NT2/D1 (cell line): Measurements from ENCODE around the gene C20orf96.

Experiments used
- DNase-seq: peaks from one replicate; pipeline ENCODE4 v3.0.0-alpha.2; 2011; ENCODE audit warnings: low read depth, low spot score
- H3K27me3 ChIP-seq: 2 replicates; pipeline ENCODE4 v1.6.0; 2011; ENCODE audit warnings: mild to moderate bottlenecking; ENCODE audit not compliant: insufficient read length, insufficient read depth
- H3K36me3 ChIP-seq: 2 replicates; pipeline ENCODE4 v1.6.1; 2011; ENCODE audit warnings: mild to moderate bottlenecking, low read length, mixed read lengths; ENCODE audit not compliant: insufficient read depth, insufficient read length
- H3K4me1 ChIP-seq: 2 replicates; pipeline ENCODE4 v1.5.1; 2011; ENCODE audit not compliant: insufficient read depth, insufficient read length
- H3K4me3 ChIP-seq: 2 replicates; pipeline ENCODE4 v1.5.1; 2011; ENCODE audit warnings: low read depth; ENCODE audit not compliant: insufficient read length
- H3K9ac ChIP-seq: 2 replicates; pipeline ENCODE4 v1.6.0; 2011; ENCODE audit warnings: low read depth; ENCODE audit not compliant: insufficient read length
- H3K9me3 ChIP-seq: 2 replicates; pipeline ENCODE4 v1.5.1; 2011; ENCODE audit warnings: mild to moderate bottlenecking, low read length; ENCODE audit not compliant: insufficient read depth
- SUZ12 ChIP-seq: IDR thresholded peaks from 2 replicates; pipeline ENCODE4 v1.6.1; 2011; ENCODE audit not compliant: insufficient read length, insufficient read depth; ENCODE audit errors: extremely low read depth
- YY1 ChIP-seq: IDR thresholded peaks from 2 replicates; pipeline ENCODE4 v1.6.1; 2011; ENCODE audit not compliant: insufficient read length, insufficient read depth
- ZNF274 ChIP-seq: IDR thresholded peaks from 2 replicates; pipeline ENCODE4 v1.6.1; 2011; ENCODE audit warnings: mild to moderate bottlenecking, low read depth, low read length

C20orf96 gene

GRCh38 chr20:324177-325044, 33.9 kb upstream of the C20orf96 start:
- Histone ChIP-seq H3K27me3 (no peaks in the 10 kb centered on the region), H3K9ac (peak overlapping the region; percentile 93), H3K36me3 (peaks cover 23% of the 10 kb centered on the region), H3K9me3 (no peaks in the 10 kb centered on the region), H3K4me3 (peak overlapping the region; percentile 77), H3K4me1 (peaks cover 9% of the 10 kb centered on the region)
- no peak for DNase-seq
- TF ChIP-seq ZNF274 (no peak), YY1 (no peak), SUZ12 (no peak)

GRCh38 chr20:316316-317068, 25.9 kb upstream of the C20orf96 start:
- Histone ChIP-seq H3K4me1 (no peaks in the 10 kb centered on the region), H3K9ac (no peak overlapping the region), H3K4me3 (no peak overlapping the region), H3K27me3 (no peaks in the 10 kb centered on the region), H3K36me3 (peaks cover 3% of the 10 kb centered on the region), H3K9me3 (no peaks in the 10 kb centered on the region)
- no peak for DNase-seq
- TF ChIP-seq YY1 (no peak), SUZ12 (no peak), ZNF274 (no peak)

GRCh38 chr20:313948-314347, 23.4 kb upstream of the C20orf96 start:
- DNase-seq: no peak
- no peak for TF ChIP-seq ZNF274

GRCh38 chr20:313402-313801, 22.9 kb upstream of the C20orf96 start:
- no peak for DNase-seq
- H3K4me3 ChIP-seq: no peak overlapping the region
- no peaks in the 10 kb centered on the region for H3K36me3 ChIP-seq
- TF ChIP-seq YY1 (no peak), SUZ12 (no peak)
- H3K9ac ChIP-seq: no peak overlapping the region
- H3K4me1 ChIP-seq: no peaks in the 10 kb centered on the region
- H3K27me3 ChIP-seq: no peaks in the 10 kb centered on the region
- no peaks in the 10 kb centered on the region for H3K9me3 ChIP-seq

More at GRCh38 chr20:313948-314347, 23.4 kb upstream of the C20orf96 start:
- no peak overlapping the region for H3K4me3 ChIP-seq
- no peaks in the 10 kb centered on the region for H3K36me3 ChIP-seq
- H3K9me3 ChIP-seq: no peaks in the 10 kb centered on the region
- H3K27me3 ChIP-seq: no peaks in the 10 kb centered on the region
- no peaks in the 10 kb centered on the region for H3K4me1 ChIP-seq
- H3K9ac ChIP-seq: no peak overlapping the region

- no peak for TF ChIP-seq SUZ12
- TF ChIP-seq YY1: no peak
- no peak for TF ChIP-seq ZNF274
Observed at GRCh38 chr20:312866-313265, 22.3 kb upstream of the C20orf96 start.

GRCh38 chr20:312067-312466, 21.5 kb upstream of the C20orf96 start:
- Histone ChIP-seq H3K9ac (no peak overlapping the region), H3K9me3 (no peaks in the 10 kb centered on the region), H3K27me3 (no peaks in the 10 kb centered on the region), H3K4me1 (no peaks in the 10 kb centered on the region), H3K36me3 (no peaks in the 10 kb centered on the region), H3K4me3 (no peak overlapping the region)
- no peak for TF ChIP-seq YY1
- no peak for TF ChIP-seq ZNF274
- TF ChIP-seq SUZ12: no peak
- no peak for DNase-seq

More at GRCh38 chr20:312866-313265, 22.3 kb upstream of the C20orf96 start:
- H3K4me1 ChIP-seq: no peaks in the 10 kb centered on the region
- H3K4me3 ChIP-seq: no peak overlapping the region
- H3K36me3 ChIP-seq: no peaks in the 10 kb centered on the region
- no peak overlapping the region for H3K9ac ChIP-seq
- H3K27me3 ChIP-seq: no peaks in the 10 kb centered on the region
- no peak for DNase-seq
- H3K9me3 ChIP-seq: no peaks in the 10 kb centered on the region

GRCh38 chr20:311609-312008, 21.1 kb upstream of the C20orf96 start:
- no peaks in the 10 kb centered on the region for H3K4me1 ChIP-seq
- H3K9me3 ChIP-seq: no peaks in the 10 kb centered on the region
- no peak overlapping the region for H3K9ac ChIP-seq
- TF ChIP-seq ZNF274: no peak
- TF ChIP-seq SUZ12: no peak
- TF ChIP-seq YY1: no peak
- no peaks in the 10 kb centered on the region for H3K27me3 ChIP-seq
- H3K4me3 ChIP-seq: no peak overlapping the region
- H3K36me3 ChIP-seq: no peaks in the 10 kb centered on the region
- no peak for DNase-seq
